ENCODE data around the gene PLCL1.

PLCL1 gene

DNA sequence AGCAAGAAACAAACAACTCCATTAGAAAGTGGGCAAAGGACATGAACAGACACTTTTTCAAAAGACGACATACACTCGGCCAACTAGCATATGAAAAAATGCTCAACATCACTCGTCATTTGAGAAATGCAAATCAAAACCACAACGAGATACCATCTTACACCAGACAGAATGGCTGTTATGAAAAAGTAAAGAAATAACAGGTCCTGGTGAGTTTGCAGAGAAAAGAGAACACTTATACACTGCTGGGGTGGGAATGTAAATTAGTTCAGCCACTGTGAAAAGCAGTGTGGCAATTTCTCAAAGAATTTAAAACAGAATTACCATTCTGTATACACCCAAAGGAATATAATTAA lies 130.5 kb downstream of the PLCL1 start:
- no peak for DNase-seq
- H3K36me3 ChIP-seq (replicated peaks), result no peaks in the 10 kb centered on the region
- H3K27ac ChIP-seq, result no peak overlapping the region
- no peaks in the 10 kb centered on the region for H3K27me3 ChIP-seq (replicated peaks)
- no peak for TF ChIP-seq CTCF (IDR thresholded peaks at IDR 0.05; ENCODE audit: low read depth, low read length, missing control alignments)
- in situ Hi-C loops (cut with HindIII; ENCODE audit: low pct_ligation_motif_present, low sequenced_read_pairs), result no loop called here
- no peak overlapping the region for H3K4me3 ChIP-seq (ENCODE audit: low read depth, low read length)

- in situ Hi-C loops (cut with HindIII; ENCODE audit: low pct_ligation_motif_present, low sequenced_read_pairs), result no loop called here
- Histone ChIP-seq H3K36me3 (replicated peaks) (no peaks in the 10 kb centered on the region), H3K27me3 (replicated peaks) (no peaks in the 10 kb centered on the region), H3K4me3 (ENCODE audit: low read depth, low read length) (no peak overlapping the region), H3K27ac (no peak overlapping the region)
- no peak for DNase-seq
- no peak for TF ChIP-seq CTCF (IDR thresholded peaks at IDR 0.05; ENCODE audit: low read depth, low read length, missing control alignments)
Observed at GRCh38 chr2:197937814-197938213, 133.4 kb downstream of the PLCL1 start.

- no peaks in the 10 kb centered on the region for H3K27me3 ChIP-seq (replicated peaks)
- no peaks in the 10 kb centered on the region for H3K36me3 ChIP-seq (replicated peaks)
- no peak overlapping the region for H3K4me3 ChIP-seq (ENCODE audit: low read depth, low read length)
- DNase-seq, result no peak
- TF ChIP-seq CTCF (IDR thresholded peaks at IDR 0.05; ENCODE audit: low read depth, low read length, missing control alignments), result no peak
- in situ Hi-C loops (cut with HindIII; ENCODE audit: low pct_ligation_motif_present, low sequenced_read_pairs), result no loop called here
- no peak overlapping the region for H3K27ac ChIP-seq
Observed at GRCh38 chr2:197938555-197938954, 134.2 kb downstream of the PLCL1 start.

DNA sequence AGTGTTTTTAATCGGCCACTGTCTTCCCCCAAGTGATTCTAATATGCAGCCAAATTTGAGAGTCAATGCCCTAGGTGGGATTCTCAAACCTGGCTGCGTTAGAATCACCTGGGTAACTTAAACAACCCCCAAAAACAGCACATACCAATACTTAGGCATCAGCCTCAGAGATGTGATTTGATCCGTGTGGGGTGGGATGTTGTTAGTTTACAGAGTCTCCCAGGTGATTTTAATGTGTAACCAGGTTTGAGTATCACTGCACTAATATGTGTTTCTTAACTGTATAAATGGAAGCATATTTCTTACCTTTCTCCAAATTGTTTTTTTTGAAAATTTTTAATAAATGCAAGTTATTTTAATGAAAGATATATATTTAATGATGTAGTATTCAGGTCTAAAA lies 135.4 kb downstream of the PLCL1 start:
- no peak for DNase-seq
- H3K36me3 ChIP-seq (replicated peaks), result no peaks in the 10 kb centered on the region
- no peak overlapping the region for H3K4me3 ChIP-seq (ENCODE audit: low read depth, low read length)
- H3K27me3 ChIP-seq (replicated peaks), result no peaks in the 10 kb centered on the region
- no peak overlapping the region for H3K27ac ChIP-seq
- in situ Hi-C loops (cut with HindIII; ENCODE audit: low pct_ligation_motif_present, low sequenced_read_pairs), result no loop called here
- TF ChIP-seq CTCF (IDR thresholded peaks at IDR 0.05; ENCODE audit: low read depth, low read length, missing control alignments), result no peak

DNA sequence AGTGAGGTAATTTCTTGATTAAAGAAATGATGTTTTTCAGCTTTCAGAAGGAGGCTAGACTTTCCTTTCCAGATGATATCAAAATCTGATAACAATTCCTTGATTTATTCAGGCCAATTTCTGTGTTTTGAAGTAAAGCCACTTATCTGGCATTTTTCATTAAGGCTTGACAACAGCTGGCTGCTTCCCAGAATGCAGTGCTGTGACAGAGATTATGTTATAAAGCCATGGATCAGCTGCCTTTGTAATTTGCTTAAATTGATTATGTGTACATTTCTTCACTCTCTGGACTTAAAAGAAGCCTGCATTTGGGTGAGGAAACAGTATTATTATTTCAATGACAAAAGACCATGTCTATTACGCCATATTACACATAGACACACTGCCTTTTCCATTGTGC lies 136.0 kb downstream of the PLCL1 start:
- no peak overlapping the region for H3K27ac ChIP-seq
- H3K36me3 ChIP-seq (replicated peaks), result no peaks in the 10 kb centered on the region
- no peak for DNase-seq
- no peaks in the 10 kb centered on the region for H3K27me3 ChIP-seq (replicated peaks)
- in situ Hi-C loops (cut with HindIII; ENCODE audit: low pct_ligation_motif_present, low sequenced_read_pairs), result no loop called here
- no peak overlapping the region for H3K4me3 ChIP-seq (ENCODE audit: low read depth, low read length)
- TF ChIP-seq CTCF (IDR thresholded peaks at IDR 0.05; ENCODE audit: low read depth, low read length, missing control alignments), result no peak

DNA sequence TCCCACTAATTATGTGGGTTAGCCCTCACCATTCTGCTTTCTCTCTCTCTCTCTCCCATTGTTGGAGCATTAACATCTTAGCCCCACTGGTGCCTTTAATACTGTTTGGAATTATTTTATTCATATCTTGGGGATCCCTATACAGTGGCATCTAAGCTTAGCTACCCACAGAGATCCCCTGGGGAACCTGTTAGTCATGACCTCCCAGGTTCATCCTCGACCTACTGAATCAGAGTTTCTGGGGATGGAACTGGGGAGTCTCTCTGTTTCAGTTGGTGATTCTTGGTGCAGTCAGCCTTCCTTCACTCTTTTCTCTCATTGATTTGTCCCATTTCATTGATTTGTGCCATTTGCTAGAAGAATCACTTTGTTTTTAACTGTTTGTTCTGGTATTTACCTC lies 137.3 kb downstream of the PLCL1 start:
- Histone ChIP-seq H3K4me3 (ENCODE audit: low read depth, low read length) (no peak overlapping the region), H3K36me3 (replicated peaks) (no peaks in the 10 kb centered on the region), H3K27ac (no peak overlapping the region), H3K27me3 (replicated peaks) (no peaks in the 10 kb centered on the region)
- no peak for TF ChIP-seq CTCF (IDR thresholded peaks at IDR 0.05; ENCODE audit: low read depth, low read length, missing control alignments)
- in situ Hi-C loops (cut with HindIII; ENCODE audit: low pct_ligation_motif_present, low sequenced_read_pairs), result no loop called here
- DNase-seq, result no peak
